Suprapubic skin (tissue), 4 donors: ENCODE results near the gene SERTM2.

Experiments used
- POLR2A ChIP-seq, 2 donors: fragments of 450-650 bp; IDR thresholded peaks; one replicate each; pipeline ENCODE4 v1.6.1; 2017; ENCODE audit warnings: antibody characterized with exemption in 2 of 2, mild to moderate bottlenecking in 2 of 2, moderate library complexity in 2 of 2
- POLR2AphosphoS5 ChIP-seq, 3 donors: sonication (generic); formaldehyde crosslinking; IDR thresholded peaks; one replicate each; pipeline ENCODE4 v1.6.1; 2017; ENCODE audit warnings: antibody characterized with exemption in 3 of 3
- TF ChIP-seq, protein P1 (sequence below), 2 donors: fragments of 200-600 bp in 1 of 2; fragments of 450-650 bp in 1 of 2; sonication (generic) in 1 of 2; IDR thresholded peaks; one replicate each; pipeline ENCODE4 v1.5.1; 2016 to 2019; ENCODE audit warnings: antibody characterized with exemption in 2 of 2, mild to moderate bottlenecking in 1 of 2, moderate library complexity in 1 of 2

- TF ChIP-seq, protein P1, sequence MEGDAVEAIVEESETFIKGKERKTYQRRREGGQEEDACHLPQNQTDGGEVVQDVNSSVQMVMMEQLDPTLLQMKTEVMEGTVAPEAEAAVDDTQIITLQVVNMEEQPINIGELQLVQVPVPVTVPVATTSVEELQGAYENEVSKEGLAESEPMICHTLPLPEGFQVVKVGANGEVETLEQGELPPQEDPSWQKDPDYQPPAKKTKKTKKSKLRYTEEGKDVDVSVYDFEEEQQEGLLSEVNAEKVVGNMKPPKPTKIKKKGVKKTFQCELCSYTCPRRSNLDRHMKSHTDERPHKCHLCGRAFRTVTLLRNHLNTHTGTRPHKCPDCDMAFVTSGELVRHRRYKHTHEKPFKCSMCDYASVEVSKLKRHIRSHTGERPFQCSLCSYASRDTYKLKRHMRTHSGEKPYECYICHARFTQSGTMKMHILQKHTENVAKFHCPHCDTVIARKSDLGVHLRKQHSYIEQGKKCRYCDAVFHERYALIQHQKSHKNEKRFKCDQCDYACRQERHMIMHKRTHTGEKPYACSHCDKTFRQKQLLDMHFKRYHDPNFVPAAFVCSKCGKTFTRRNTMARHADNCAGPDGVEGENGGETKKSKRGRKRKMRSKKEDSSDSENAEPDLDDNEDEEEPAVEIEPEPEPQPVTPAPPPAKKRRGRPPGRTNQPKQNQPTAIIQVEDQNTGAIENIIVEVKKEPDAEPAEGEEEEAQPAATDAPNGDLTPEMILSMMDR (IDR thresholded peaks at IDR 0.05) = no peak
- no peak for TF ChIP-seq POLR2AphosphoS5 (IDR thresholded peaks at IDR 0.05)
- TF ChIP-seq POLR2A (IDR thresholded peaks at IDR 0.05) = no peak
Observed at GRCh38 chrX:111520506-111520905, 9.1 kb downstream of the SERTM2 start.
